GM23338 (cell line): ENCODE measurements around the gene CDK3. TPM values are rescaled to one million over a fixed set of nuclear protein-coding genes. Genes with fewer than 3 reads are reported as not detected.

ENCODE experiments used
- ATAC-seq: fragments of 200-7000 bp; cut with Tn5 transposase; 3 replicates; pipeline ENCODE4 v1.9.1; 2020
- DNase-seq: peaks from one replicate; pipeline ENCODE4 v3.0.0-alpha.2; 2015; ENCODE audit warnings: low spot score
- H2AFZ ChIP-seq: fragments of 200-600 bp; sonication (generic); 2 replicates; pipeline ENCODE4 v1.8.0; 2016; ENCODE audit warnings: antibody characterized with exemption, mild to moderate bottlenecking, moderate library complexity
- H3F3A ChIP-seq: fragments of 200-600 bp; sonication (generic); replicated peaks from 2 replicates; pipeline ENCODE4 v1.8.0; 2017; ENCODE audit warnings: antibody characterized with exemption, mixed run types, low read depth
- H3K27ac ChIP-seq: fragments of 200-600 bp; sonication (generic); 2 replicates; pipeline ENCODE4 v1.6.1; 2016; ENCODE audit warnings: low read depth
- H3K27me3 ChIP-seq: fragments of 200-600 bp; sonication (generic); 2 replicates; pipeline ENCODE4 v1.8.0; 2016; ENCODE audit warnings: mild to moderate bottlenecking, mixed run types, moderate library complexity; ENCODE audit not compliant: insufficient read depth
- H3K36me3 ChIP-seq: fragments of 200-600 bp; sonication (generic); 2 replicates; pipeline ENCODE4 v1.8.0; 2016; ENCODE audit warnings: mild to moderate bottlenecking; ENCODE audit not compliant: insufficient read depth
- H3K4me1 ChIP-seq: fragments of 200-600 bp; sonication (generic); 2 replicates; pipeline ENCODE4 v1.8.0; 2016; ENCODE audit warnings: mild to moderate bottlenecking, moderate library complexity; ENCODE audit not compliant: insufficient read depth
- H3K4me2 ChIP-seq: fragments of 200-600 bp; sonication (generic); 2 replicates; pipeline ENCODE4 v1.7.1; 2017; ENCODE audit warnings: mixed run types
- H3K4me3 ChIP-seq: fragments of 200-600 bp; sonication (generic); 2 replicates; pipeline ENCODE4 v1.6.1; 2016; ENCODE audit warnings: mixed run types
- H3K79me2 ChIP-seq: fragments of 200-600 bp; sonication (generic); replicated peaks from 2 replicates; pipeline ENCODE4 v1.8.0; 2017; ENCODE audit warnings: mild to moderate bottlenecking; ENCODE audit not compliant: insufficient read depth
- H3K9me2 ChIP-seq: fragments of 200-600 bp; sonication (generic); 2 replicates; pipeline ENCODE4 v1.8.0; 2017; ENCODE audit not compliant: insufficient read depth
- H4K20me1 ChIP-seq: fragments of 200-600 bp; sonication (generic); replicated peaks from 2 replicates; pipeline ENCODE4 v1.8.0; 2017; ENCODE audit warnings: mild to moderate bottlenecking; ENCODE audit not compliant: insufficient read depth
- H3K27ac Mint-ChIP-seq: 2 replicates; pipeline ENCODE4 v1.8.0; 2020; ENCODE audit warnings: inconsistent platforms, mild to moderate bottlenecking, moderate library complexity, mixed read lengths
- H3K27me3 Mint-ChIP-seq: 3 replicates; pipeline ENCODE4 v1.8.0; 2022; ENCODE audit warnings: low read depth, mild to moderate bottlenecking, moderate library complexity, mixed read lengths, inconsistent platforms; ENCODE audit not compliant: insufficient read depth, poor library complexity
- H3K36me3 Mint-ChIP-seq: 3 replicates; pipeline ENCODE4 v1.8.0; 2021; ENCODE audit warnings: low read depth, mild to moderate bottlenecking, inconsistent platforms, moderate library complexity, mixed read lengths
- H3K4me1 Mint-ChIP-seq: 3 replicates; pipeline ENCODE4 v1.8.0; 2020; ENCODE audit warnings: mild to moderate bottlenecking, inconsistent platforms, mixed read lengths
- H3K4me3 Mint-ChIP-seq: 3 replicates; pipeline ENCODE4 v1.8.0; 2021; ENCODE audit warnings: moderate library complexity, mild to moderate bottlenecking, inconsistent platforms, mixed read lengths
- H3K9me3 Mint-ChIP-seq: 3 replicates; pipeline ENCODE4 v1.8.0; 2020; ENCODE audit warnings: moderate library complexity, mild to moderate bottlenecking, inconsistent platforms, mixed read lengths
- ETS1 ChIP-seq: IDR thresholded peaks from 2 replicates; pipeline ENCODE4 v1.6.1; 2016; ENCODE audit warnings: antibody characterized with exemption
- EZH2phosphoT487 ChIP-seq: fragments of 200-600 bp; sonication (generic); IDR thresholded peaks from one replicate; pipeline ENCODE4 v1.8.1; 2018; ENCODE audit warnings: antibody characterized with exemption; ENCODE audit not compliant: unreplicated experiment
- JUNB ChIP-seq: IDR thresholded peaks from one replicate; pipeline ENCODE4 v1.6.1; 2016; ENCODE audit warnings: antibody characterized with exemption; ENCODE audit not compliant: unreplicated experiment
- NANOG ChIP-seq: IDR thresholded peaks from 2 replicates; pipeline ENCODE4 v1.6.1; 2016; ENCODE audit warnings: antibody characterized with exemption, borderline replicate concordance
- STAT1 ChIP-seq: IDR thresholded peaks from one replicate; pipeline ENCODE4 v1.6.1; 2016; ENCODE audit warnings: antibody characterized with exemption; ENCODE audit not compliant: unreplicated experiment
- ZNF114 ChIP-seq: fragments of 250-450 bp; sonication (Bioruptor Pico); IDR thresholded peaks from 2 replicates; pipeline ENCODE4 v1.5.0; 2020; ENCODE audit warnings: mild to moderate bottlenecking, moderate library complexity
- ZNF331 ChIP-seq: fragments of 250-450 bp; sonication (Bioruptor Pico); IDR thresholded peaks from 2 replicates; pipeline ENCODE4 v1.5.0; 2020; ENCODE audit warnings: low read depth, mild to moderate bottlenecking, moderate library complexity
- polyA plus RNA-seq: library from polyadenylated mRNA; unstranded; fragments of >200 nt; fragmentation: Nextera tagmentation; extraction: Ambion mirVana; gene quantifications from 2 replicates; pipeline ENCODE4 v1.2.1, GENCODE V29; 2016
- total RNA-seq: library from RNA; depleted of rRNA; stranded (reverse); fragments of >200 nt; shearing (Covaris generic); gene quantifications from 2 replicates; pipeline ENCODE4 v1.2.3, GENCODE V29; 2014
- TF ChIP-seq, protein P1 (sequence below), 2 experiments: fragments of 200-600 bp in 1 of 2; sonication (generic) in 1 of 2; conservative IDR thresholded peaks; 2 replicates each; pipeline versions ENCODE4 v1.5.1 to v1.6.1; 2016 to 2017; ENCODE audit warnings: antibody characterized with exemption in 2 of 2, low read depth in 2 of 2, mild to moderate bottlenecking in 2 of 2, moderate library complexity in 1 of 2

CDK3 gene
- total and polyA plus RNA-seq, 2 experiments from 2014 or later, result 7.9 to 10.2 TPM

DNA sequence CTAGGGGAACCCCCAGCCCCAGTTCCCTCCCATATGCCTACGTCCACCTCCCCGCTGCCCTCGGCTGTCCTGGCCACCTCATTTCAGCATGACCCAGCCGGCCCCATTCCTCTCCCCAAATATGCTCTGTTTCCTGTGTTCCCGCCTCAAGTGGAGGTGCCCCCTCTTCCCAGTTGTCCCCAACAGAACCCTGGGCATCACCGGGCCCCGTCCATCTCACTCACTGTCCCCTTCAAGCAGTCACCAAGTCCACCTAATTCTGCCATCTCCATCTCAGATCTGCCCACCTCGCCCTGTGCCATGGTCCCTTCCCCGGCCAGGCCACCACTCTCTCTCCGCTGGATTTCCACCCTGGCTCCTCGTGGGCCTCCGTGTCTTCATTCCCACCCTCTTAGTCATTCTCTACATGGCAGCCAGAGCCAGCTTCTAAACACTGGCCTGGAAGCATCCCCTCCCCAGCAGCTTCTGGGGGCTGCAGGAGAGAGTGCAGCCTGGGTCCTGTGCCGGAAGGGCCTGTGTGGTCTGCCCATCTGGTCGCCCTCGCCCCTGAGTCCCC, 12.8 kb downstream of the CDK3 start:
- TF ChIP-seq NANOG, result no peak
- TF ChIP-seq ZNF114, result no peak
- no peak for TF ChIP-seq ZNF331
- TF ChIP-seq ETS1, result no peak
- TF ChIP-seq EZH2phosphoT487, result no peak
- TF ChIP-seq STAT1, result no peak
- no peak overlapping the region for H3K4me3 ChIP-seq
- DNase-seq (no peak), ATAC-seq (no peak)
- Mint-ChIP-seq H3K4me3 (no peak overlapping the region), H3K9me3 (no peaks in the 10 kb centered on the region; the same call in 1 of the 3 replicates), H3K36me3 (no peaks in the 10 kb centered on the region; the same call in 2 of the 3 replicates), H3K27me3 (peaks cover 11% of the 10 kb centered on the region), H3K27ac (no peak overlapping the region), H3K4me1 (peaks cover 3% of the 10 kb centered on the region)
- H3K9me2 ChIP-seq, result no peaks in the 10 kb centered on the region
- no peaks in the 10 kb centered on the region for H4K20me1 ChIP-seq
- no peaks in the 10 kb centered on the region for H3K79me2 ChIP-seq
- no peaks in the 10 kb centered on the region for H3K4me1 ChIP-seq
- no peak overlapping the region; the same call in 1 of the 2 replicates for H2AFZ ChIP-seq
- no peak overlapping the region for H3K27ac ChIP-seq
- 0 out of 2 replicates have a peak, but pooled peaks cover 6% of the 10 kb centered on the region for H3F3A ChIP-seq
- H3K4me2 ChIP-seq, result no peak overlapping the region
- no peaks in the 10 kb centered on the region for H3K36me3 ChIP-seq
- no peaks in the 10 kb centered on the region for H3K27me3 ChIP-seq

DNA sequence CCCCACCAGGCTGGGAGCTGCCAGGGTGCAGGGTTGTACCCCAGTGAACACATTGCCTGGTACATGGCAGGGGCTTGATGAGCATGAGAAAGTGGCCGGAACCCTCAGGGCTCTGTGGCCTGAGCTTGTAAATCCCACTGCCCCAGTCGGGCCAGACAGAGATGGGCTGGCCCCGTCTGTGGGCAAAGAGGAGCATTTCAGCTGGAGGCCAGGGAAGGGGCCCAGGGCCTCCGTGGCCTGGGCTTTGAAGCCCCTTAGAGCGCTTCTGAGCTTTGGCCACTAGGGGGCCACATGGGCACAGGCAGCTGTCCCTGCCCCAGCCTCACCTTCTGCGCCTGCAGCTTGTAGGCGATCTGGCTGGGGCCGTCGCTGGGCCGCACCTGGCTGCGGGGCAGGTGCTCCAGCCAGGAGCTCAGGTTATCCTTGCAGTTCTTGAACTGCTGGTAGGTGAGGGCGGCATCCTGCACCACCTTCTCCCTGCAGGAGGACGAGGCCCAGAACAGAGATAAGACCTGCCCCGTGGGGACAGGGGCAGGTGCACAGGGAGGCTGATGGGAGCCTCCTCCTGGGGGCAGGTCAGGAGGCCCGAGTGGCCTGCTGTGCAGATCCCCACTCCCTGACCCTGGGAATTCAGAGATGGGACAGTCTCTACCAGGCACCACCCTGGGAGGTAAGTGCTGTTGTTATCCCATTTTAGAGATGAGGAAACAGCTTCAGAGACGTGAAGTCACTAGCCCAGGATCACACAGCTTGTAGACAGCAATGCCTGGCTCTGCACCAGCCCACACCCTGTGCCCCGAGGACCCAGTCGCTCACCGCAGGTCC, 13.7 kb downstream of the CDK3 start:
- no peak overlapping the region for H3K4me2 ChIP-seq
- no peaks in the 10 kb centered on the region; the same call in 1 of the 3 replicates for H3K9me3 Mint-ChIP-seq

More for the DNA sequence above, 13.7 kb downstream of the CDK3 start:
- no peaks in the 10 kb centered on the region for H3K9me2 ChIP-seq
- H3K4me1 ChIP-seq, result no peaks in the 10 kb centered on the region
- TF ChIP-seq ZNF114, result no peak
- no peak for TF ChIP-seq JUNB
- TF ChIP-seq, protein P1, sequence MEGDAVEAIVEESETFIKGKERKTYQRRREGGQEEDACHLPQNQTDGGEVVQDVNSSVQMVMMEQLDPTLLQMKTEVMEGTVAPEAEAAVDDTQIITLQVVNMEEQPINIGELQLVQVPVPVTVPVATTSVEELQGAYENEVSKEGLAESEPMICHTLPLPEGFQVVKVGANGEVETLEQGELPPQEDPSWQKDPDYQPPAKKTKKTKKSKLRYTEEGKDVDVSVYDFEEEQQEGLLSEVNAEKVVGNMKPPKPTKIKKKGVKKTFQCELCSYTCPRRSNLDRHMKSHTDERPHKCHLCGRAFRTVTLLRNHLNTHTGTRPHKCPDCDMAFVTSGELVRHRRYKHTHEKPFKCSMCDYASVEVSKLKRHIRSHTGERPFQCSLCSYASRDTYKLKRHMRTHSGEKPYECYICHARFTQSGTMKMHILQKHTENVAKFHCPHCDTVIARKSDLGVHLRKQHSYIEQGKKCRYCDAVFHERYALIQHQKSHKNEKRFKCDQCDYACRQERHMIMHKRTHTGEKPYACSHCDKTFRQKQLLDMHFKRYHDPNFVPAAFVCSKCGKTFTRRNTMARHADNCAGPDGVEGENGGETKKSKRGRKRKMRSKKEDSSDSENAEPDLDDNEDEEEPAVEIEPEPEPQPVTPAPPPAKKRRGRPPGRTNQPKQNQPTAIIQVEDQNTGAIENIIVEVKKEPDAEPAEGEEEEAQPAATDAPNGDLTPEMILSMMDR (conservative IDR thresholded peaks at IDR 0.05; ENCODE audit: low read depth in 2 of 2), result peak; percentile 74 to 98
- H3K36me3 ChIP-seq, result no peaks in the 10 kb centered on the region
- DNase-seq (peak; percentile 96), ATAC-seq (peak; percentile 97)
- Mint-ChIP-seq H3K36me3 (no peaks in the 10 kb centered on the region; the same call in 2 of the 3 replicates), H3K4me3 (no peak overlapping the region), H3K27me3 (peaks cover 9% of the 10 kb centered on the region), H3K27ac (no peak overlapping the region), H3K4me1 (peaks cover 3% of the 10 kb centered on the region)
- no peak overlapping the region for H3K4me3 ChIP-seq
- H4K20me1 ChIP-seq, result no peaks in the 10 kb centered on the region
- H3K79me2 ChIP-seq, result no peaks in the 10 kb centered on the region
- no peaks in the 10 kb centered on the region for H3K27me3 ChIP-seq
- H3K27ac ChIP-seq, result no peak overlapping the region
- 0 out of 2 replicates have a peak, but pooled peaks cover 6% of the 10 kb centered on the region for H3F3A ChIP-seq
- H2AFZ ChIP-seq, result peak overlapping the region; percentile 90; the same call in 1 of the 2 replicates
